DOHH2 (cell line): Measurements from ENCODE around the gene SCYGR6.

Experiments used
- EZH2phosphoT487 ChIP-seq: fragments of 200-600 bp; sonication (generic); IDR thresholded peaks from 2 replicates; pipeline ENCODE4 v1.6.1; 2017; ENCODE audit warnings: borderline replicate concordance, mild to moderate bottlenecking, antibody characterized with exemption, low read length, moderate library complexity, mixed read lengths
- TF ChIP-seq, protein P1 (sequence below): fragments of 200-600 bp; sonication (generic); IDR thresholded peaks from one replicate; pipeline ENCODE4 v1.5.1; 2014; ENCODE audit warnings: antibody characterized with exemption, mild to moderate bottlenecking, low read depth, low read length; ENCODE audit not compliant: poor library complexity, severe bottlenecking

- TF ChIP-seq, protein P1, sequence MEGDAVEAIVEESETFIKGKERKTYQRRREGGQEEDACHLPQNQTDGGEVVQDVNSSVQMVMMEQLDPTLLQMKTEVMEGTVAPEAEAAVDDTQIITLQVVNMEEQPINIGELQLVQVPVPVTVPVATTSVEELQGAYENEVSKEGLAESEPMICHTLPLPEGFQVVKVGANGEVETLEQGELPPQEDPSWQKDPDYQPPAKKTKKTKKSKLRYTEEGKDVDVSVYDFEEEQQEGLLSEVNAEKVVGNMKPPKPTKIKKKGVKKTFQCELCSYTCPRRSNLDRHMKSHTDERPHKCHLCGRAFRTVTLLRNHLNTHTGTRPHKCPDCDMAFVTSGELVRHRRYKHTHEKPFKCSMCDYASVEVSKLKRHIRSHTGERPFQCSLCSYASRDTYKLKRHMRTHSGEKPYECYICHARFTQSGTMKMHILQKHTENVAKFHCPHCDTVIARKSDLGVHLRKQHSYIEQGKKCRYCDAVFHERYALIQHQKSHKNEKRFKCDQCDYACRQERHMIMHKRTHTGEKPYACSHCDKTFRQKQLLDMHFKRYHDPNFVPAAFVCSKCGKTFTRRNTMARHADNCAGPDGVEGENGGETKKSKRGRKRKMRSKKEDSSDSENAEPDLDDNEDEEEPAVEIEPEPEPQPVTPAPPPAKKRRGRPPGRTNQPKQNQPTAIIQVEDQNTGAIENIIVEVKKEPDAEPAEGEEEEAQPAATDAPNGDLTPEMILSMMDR: no peak
- no peak for TF ChIP-seq EZH2phosphoT487
Measured at GRCh38 chr2:227713291-227713690, 11.3 kb downstream of the SCYGR6 start.
